ENCODE results near the gene CELA1. TPM values are rescaled to one million over a fixed set of nuclear protein-coding genes. Genes with fewer than 3 reads are reported as not detected.
A peak's percentile ranks its signal among the peaks of the same experiment; 100 is the strongest.

The CELA1 gene
- total RNA-seq, 1 experiment from 2014 or later: not detected

- H3K4me3 Mint-ChIP-seq: peak overlapping the region; percentile 24 to 30; a peak in 4 of 5 replicates
Observed at GRCh38 chr12:51341251-51342007, 5.0 kb downstream of the CELA1 start.

More at GRCh38 chr12:51341251-51342007, 5.0 kb downstream of the CELA1 start:
- Histone ChIP-seq H3K79me2 (ENCODE audit: insufficient read depth, low read length) (no peaks in the 10 kb centered on the region), H4K5ac (ENCODE audit: insufficient read length, low read depth, low read length) (no peak overlapping the region), H4K8ac (replicated peaks; ENCODE audit: insufficient read length, low read depth, low read length) (no peak overlapping the region), H3K23ac (ENCODE audit: insufficient read length, low read depth, low read length) (no peak overlapping the region), H2BK120ac (ENCODE audit: low read depth, low read length, poor library complexity, severe bottlenecking) (no peak overlapping the region), H2BK12ac (ENCODE audit: insufficient read length, low read depth, low read length) (no peak overlapping the region), H4K20me1 (ENCODE audit: control insufficient read depth, insufficient read depth, insufficient read length) (no peaks in the 10 kb centered on the region), H3K18ac (ENCODE audit: insufficient read length, low read depth, low read length) (no peak overlapping the region), H3K4me1 (ENCODE audit: insufficient read depth, low read length) (no peaks in the 10 kb centered on the region), H3K9me3 (ENCODE audit: control insufficient read depth, low read depth, low read length) (no peaks in the 10 kb centered on the region), H2AK5ac (ENCODE audit: insufficient read length, low read length) (no peak overlapping the region), H4K91ac (ENCODE audit: insufficient read length, low read depth, low read length) (no peak overlapping the region), H3K9ac (ENCODE audit: extremely low read depth, insufficient read length, low read length) (no peak overlapping the region), H2AFZ (ENCODE audit: low read length) (peak overlapping the region; percentile 94), H3K4me2 (ENCODE audit: insufficient read depth, insufficient read length, low read length) (peak overlapping the region; percentile 53), H3K4ac (ENCODE audit: low read depth, low read length) (no peak overlapping the region), H3K23me2 (ENCODE audit: insufficient read length, low read depth, low read length, poor library complexity, severe bottlenecking) (no peaks in the 10 kb centered on the region), H3K79me1 (ENCODE audit: insufficient read depth, low read depth, low read length, poor library complexity, severe bottlenecking) (no peaks in the 10 kb centered on the region), H3K27me3 (ENCODE audit: insufficient read depth, low read length) (no peaks in the 10 kb centered on the region), H2BK15ac (ENCODE audit: low read depth, low read length) (no peak overlapping the region), H3K14ac (ENCODE audit: insufficient read depth, low read length) (0 out of 2 replicates have a peak overlapping the region, but pooled peaks have one; percentile 10), H2BK20ac (ENCODE audit: low read depth, low read length, poor library complexity, severe bottlenecking) (no peak overlapping the region), H3K27ac (ENCODE audit: insufficient read length, low read depth, low read length) (no peak overlapping the region), H2BK5ac (ENCODE audit: insufficient read length, low read length) (no peak overlapping the region), H3K56ac (ENCODE audit: insufficient read length, low read depth, low read length) (no peak overlapping the region), H3T11ph (ENCODE audit: low read length) (no peak overlapping the region)
- TF ChIP-seq CTCF (conservative IDR thresholded peaks at IDR 0.05): peak; percentile 99
- Mint-ChIP-seq H3K27me3 (ENCODE audit: low read depth) (no peaks in the 10 kb centered on the region; the same call in 1 of the 2 replicates), H3K36me3 (ENCODE audit: insufficient read depth in 1 of 3, low read depth in 3 of 3) (no peaks in the 10 kb centered on the region), H3K9me3 (no peaks in the 10 kb centered on the region), H3K4me1 (peaks cover 11 to 15% of the 10 kb centered on the region in 2 experiments), H3K27ac (no peak overlapping the region)
- DNase-seq: peak; percentile 77
- no CpG with 5 or more reads among the region's 9 CpGs for WGBS (ENCODE audit: extremely low coverage, insufficient read length, low lambda C conversion rate)

Measured in H9 (cell line).